MM.1S (cell line): ENCODE data around the gene TES.

Experiments used
- DNase-seq: peaks from one replicate; pipeline ENCODE4 v3.0.0-alpha.2; 2015
- H2AFZ ChIP-seq: fragments of 300-600 bp; sonication (generic); 2 replicates; pipeline ENCODE4 v1.6.0; 2016; ENCODE audit warnings: antibody characterized with exemption, low read length
- H3F3A ChIP-seq: fragments of 300-600 bp; sonication (generic); 2 replicates; pipeline ENCODE4 v1.6.1; 2016; ENCODE audit warnings: mild to moderate bottlenecking, antibody characterized with exemption, low read length, moderate library complexity, mixed read lengths; ENCODE audit not compliant: insufficient read depth
- H3K27ac ChIP-seq: fragments of 300-600 bp; sonication (generic); 2 replicates; pipeline ENCODE4 v1.5.1; 2016; ENCODE audit warnings: mild to moderate bottlenecking, low read length
- H3K27me3 ChIP-seq: fragments of 300-600 bp; sonication (generic); replicated peaks from 2 replicates; pipeline ENCODE4 v1.6.0; 2016; ENCODE audit warnings: low read length; ENCODE audit not compliant: insufficient read depth
- H3K36me3 ChIP-seq: fragments of 300-600 bp; sonication (generic); replicated peaks from 2 replicates; pipeline ENCODE4 v1.6.1; 2016; ENCODE audit warnings: mild to moderate bottlenecking, low read length, mixed read lengths; ENCODE audit not compliant: insufficient read depth
- H3K4me1 ChIP-seq: fragments of 300-600 bp; sonication (generic); 2 replicates; pipeline ENCODE4 v1.6.1; 2016; ENCODE audit warnings: low read length, mixed read lengths
- H3K4me2 ChIP-seq: fragments of 300-600 bp; sonication (generic); 2 replicates; pipeline ENCODE4 v1.6.0; 2016; ENCODE audit warnings: low read depth, low read length
- H3K4me3 ChIP-seq: fragments of 300-600 bp; sonication (generic); 2 replicates; pipeline ENCODE4 v1.5.1; 2016; ENCODE audit warnings: low read length, mixed read lengths
- H3K79me2 ChIP-seq: fragments of 300-600 bp; sonication (generic); 2 replicates; pipeline ENCODE4 v1.6.1; 2016; ENCODE audit warnings: mixed run types, low read length, mixed read lengths
- H3K9ac ChIP-seq: fragments of 300-600 bp; sonication (generic); 2 replicates; pipeline ENCODE4 v1.6.1; 2016; ENCODE audit warnings: low read length, mixed read lengths
- H3K9me2 ChIP-seq: fragments of 300-600 bp; sonication (generic); replicated peaks from 2 replicates; pipeline ENCODE4 v1.6.1; 2016; ENCODE audit warnings: mild to moderate bottlenecking, low read length, mixed read lengths; ENCODE audit not compliant: insufficient read depth
- H3K9me3 ChIP-seq: fragments of 300-600 bp; sonication (generic); replicated peaks from 2 replicates; pipeline ENCODE4 v1.6.1; 2016; ENCODE audit warnings: mild to moderate bottlenecking, low read length, mixed read lengths; ENCODE audit not compliant: insufficient read depth
- H4K20me1 ChIP-seq: fragments of 300-600 bp; sonication (generic); 2 replicates; pipeline ENCODE4 v1.6.1; 2016; ENCODE audit warnings: mild to moderate bottlenecking, low read length, moderate library complexity, mixed read lengths; ENCODE audit not compliant: insufficient read depth
- EZH2 ChIP-seq: fragments of 300-600 bp; sonication (generic); optimal IDR thresholded peaks from 2 replicates; pipeline ENCODE3; 2017; ENCODE audit warnings: low read depth, mild to moderate bottlenecking, antibody characterized with exemption, low read length, mixed read lengths
- EZH2phosphoT487 ChIP-seq: fragments of 300-600 bp; sonication (generic); IDR thresholded peaks from 2 replicates; pipeline ENCODE4 v1.6.1; 2018; ENCODE audit warnings: antibody characterized with exemption, low read length
- TF ChIP-seq, protein P1 (sequence below): fragments of 300-600 bp; sonication (generic); IDR thresholded peaks from 2 replicates; pipeline ENCODE4 v1.5.1; 2016; ENCODE audit warnings: antibody characterized with exemption, low read length, mixed read lengths

TES gene

DNA sequence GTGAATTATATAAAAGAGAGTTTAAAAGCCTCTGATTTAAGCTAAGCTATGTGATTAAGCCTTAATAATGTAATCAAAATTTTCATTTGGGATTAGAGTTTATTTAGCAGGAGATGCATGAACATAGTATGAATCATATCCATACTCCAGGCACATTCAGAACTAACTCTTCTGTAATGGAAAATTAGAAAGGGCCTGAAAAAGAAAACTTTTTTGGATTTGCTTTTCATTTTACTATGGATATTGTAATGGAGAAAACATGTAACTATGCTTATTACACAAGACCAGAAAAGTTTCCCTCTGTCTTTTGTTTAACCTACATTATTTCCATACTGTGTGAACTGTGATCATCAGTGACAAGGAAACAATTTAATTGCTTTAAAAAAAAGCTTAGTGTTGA lies 22.0 kb downstream of the TES start:
- TF ChIP-seq, protein P1, sequence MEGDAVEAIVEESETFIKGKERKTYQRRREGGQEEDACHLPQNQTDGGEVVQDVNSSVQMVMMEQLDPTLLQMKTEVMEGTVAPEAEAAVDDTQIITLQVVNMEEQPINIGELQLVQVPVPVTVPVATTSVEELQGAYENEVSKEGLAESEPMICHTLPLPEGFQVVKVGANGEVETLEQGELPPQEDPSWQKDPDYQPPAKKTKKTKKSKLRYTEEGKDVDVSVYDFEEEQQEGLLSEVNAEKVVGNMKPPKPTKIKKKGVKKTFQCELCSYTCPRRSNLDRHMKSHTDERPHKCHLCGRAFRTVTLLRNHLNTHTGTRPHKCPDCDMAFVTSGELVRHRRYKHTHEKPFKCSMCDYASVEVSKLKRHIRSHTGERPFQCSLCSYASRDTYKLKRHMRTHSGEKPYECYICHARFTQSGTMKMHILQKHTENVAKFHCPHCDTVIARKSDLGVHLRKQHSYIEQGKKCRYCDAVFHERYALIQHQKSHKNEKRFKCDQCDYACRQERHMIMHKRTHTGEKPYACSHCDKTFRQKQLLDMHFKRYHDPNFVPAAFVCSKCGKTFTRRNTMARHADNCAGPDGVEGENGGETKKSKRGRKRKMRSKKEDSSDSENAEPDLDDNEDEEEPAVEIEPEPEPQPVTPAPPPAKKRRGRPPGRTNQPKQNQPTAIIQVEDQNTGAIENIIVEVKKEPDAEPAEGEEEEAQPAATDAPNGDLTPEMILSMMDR = no peak
- Histone ChIP-seq H2AFZ (no peak overlapping the region), H3K27me3 (no peaks in the 10 kb centered on the region), H4K20me1 (peaks cover 17% of the 10 kb centered on the region), H3K27ac (no peak overlapping the region), H3K79me2 (peaks cover 96% of the 10 kb centered on the region), H3K36me3 (no peaks in the 10 kb centered on the region), H3K9me3 (no peaks in the 10 kb centered on the region), H3K9me2 (no peaks in the 10 kb centered on the region), H3K4me3 (no peak overlapping the region), H3K4me1 (peaks cover 53% of the 10 kb centered on the region), H3F3A (peaks cover 22% of the 10 kb centered on the region), H3K4me2 (peak overlapping the region; percentile 11; the same call in 1 of the 2 replicates), H3K9ac (no peak overlapping the region)
- DNase-seq = no peak

DNA sequence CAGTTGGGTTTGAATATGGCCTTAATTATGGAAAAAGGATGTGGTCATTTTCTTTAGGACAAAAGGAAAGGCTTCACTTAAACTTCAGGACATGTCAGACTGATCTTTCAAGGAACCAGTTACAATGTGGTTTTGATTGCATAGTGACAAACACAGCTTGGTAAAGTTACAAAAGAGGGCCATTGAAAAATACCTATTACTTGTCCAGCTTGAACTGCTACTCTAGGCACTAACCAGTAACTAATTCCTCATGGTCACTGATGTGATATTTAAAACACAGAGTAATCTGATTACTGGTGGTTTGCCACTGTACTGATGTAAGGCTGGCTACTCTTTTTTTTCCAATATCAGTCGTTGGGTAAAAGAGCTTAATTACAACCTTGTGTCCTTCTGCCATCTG lies 22.6 kb downstream of the TES start:
- peaks cover 14% of the 10 kb centered on the region for H4K20me1 ChIP-seq
- peaks cover 48% of the 10 kb centered on the region for H3K4me1 ChIP-seq
- no peak overlapping the region for H2AFZ ChIP-seq
- no peaks in the 10 kb centered on the region for H3K9me3 ChIP-seq
- no peaks in the 10 kb centered on the region for H3K9me2 ChIP-seq
- H3K4me2 ChIP-seq = no peak overlapping the region
- H3F3A ChIP-seq = peaks cover 22% of the 10 kb centered on the region
- no peaks in the 10 kb centered on the region for H3K27me3 ChIP-seq
- DNase-seq = no peak
- H3K79me2 ChIP-seq = peaks cover 96% of the 10 kb centered on the region
- no peak for TF ChIP-seq EZH2
- TF ChIP-seq EZH2phosphoT487 = no peak
- TF ChIP-seq, protein P1 = no peak
- H3K4me3 ChIP-seq = no peak overlapping the region
- H3K36me3 ChIP-seq = no peaks in the 10 kb centered on the region
- no peak overlapping the region for H3K9ac ChIP-seq
- H3K27ac ChIP-seq = no peak overlapping the region

DNA sequence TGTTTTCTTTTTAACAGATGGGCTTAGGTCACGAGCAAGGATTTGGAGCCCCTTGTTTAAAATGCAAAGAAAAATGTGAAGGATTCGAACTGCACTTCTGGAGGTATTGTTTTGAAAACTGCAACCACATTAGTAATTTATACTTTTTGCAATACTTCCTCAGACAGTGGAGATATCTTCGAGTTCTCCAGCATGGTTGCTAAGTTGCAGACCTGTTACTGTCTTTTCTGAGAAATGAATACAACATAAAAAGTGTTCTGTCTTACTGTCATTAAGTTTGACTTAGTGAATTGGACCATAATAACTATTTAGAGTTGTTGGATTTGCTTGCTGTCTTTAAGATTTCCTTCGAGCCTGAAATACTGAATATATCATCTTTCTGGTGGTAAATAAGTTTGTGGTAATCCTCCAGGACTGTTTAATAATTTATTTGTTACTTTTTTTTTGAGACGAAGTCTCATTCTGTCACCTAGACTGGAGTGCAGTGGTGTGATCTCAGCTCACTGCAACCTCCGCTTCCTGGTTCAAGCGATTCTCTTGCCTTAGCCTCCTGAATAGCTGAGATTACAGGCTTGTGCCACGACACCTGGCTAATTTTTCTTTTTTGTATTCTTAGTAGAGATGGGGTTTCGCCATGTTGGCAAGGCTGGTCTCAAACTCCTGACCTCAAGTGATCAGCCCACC lies 24.3 kb downstream of the TES start:
- TF ChIP-seq, protein P1 = no peak
- no peak for TF ChIP-seq EZH2phosphoT487
- TF ChIP-seq EZH2 = no peak
- Histone ChIP-seq H4K20me1 (peaks cover 7% of the 10 kb centered on the region), H3K4me1 (peaks cover 32% of the 10 kb centered on the region), H3K79me2 (peaks cover 92% of the 10 kb centered on the region), H3F3A (peaks cover 9% of the 10 kb centered on the region; the same call in 1 of the 2 replicates), H3K36me3 (no peaks in the 10 kb centered on the region), H3K4me2 (no peak overlapping the region), H3K9ac (no peak overlapping the region), H3K27ac (no peak overlapping the region), H3K9me2 (no peaks in the 10 kb centered on the region), H3K9me3 (no peaks in the 10 kb centered on the region), H2AFZ (no peak overlapping the region), H3K27me3 (no peaks in the 10 kb centered on the region), H3K4me3 (no peak overlapping the region)
- no peak for DNase-seq
